Measurements from ENCODE around the gene FGF14.
"Not testable (repeated sequence)": the region's sequence is repeated elsewhere in the genome, so short reads cannot be mapped to it uniquely, and the experiment has no call there.

FGF14 gene

GRCh38 chr13:101845245-101846020 lies 556.4 kb downstream of the FGF14 start:
- DNase-seq (ENCODE audit: low spot score), result no peak
- TF ChIP-seq CTCF (IDR thresholded peaks at IDR 0.05), result no peak
- Histone ChIP-seq H3K27ac (no peak overlapping the region), H3K4me3 (no peak overlapping the region)

- H3K4me3 ChIP-seq, result no peak overlapping the region
- TF ChIP-seq CTCF (IDR thresholded peaks at IDR 0.05), result no peak
- no peak for DNase-seq (ENCODE audit: low spot score)
- no peak overlapping the region for H3K27ac ChIP-seq
These were observed 560.1 kb downstream of the FGF14 start for GRCh38 chr13:101841698-101842097.

- Histone ChIP-seq H3K4me3 (no peak overlapping the region), H3K27ac (no peak overlapping the region)
- no peak for TF ChIP-seq CTCF (IDR thresholded peaks at IDR 0.05)
- DNase-seq (ENCODE audit: low spot score), result no peak
These were observed 563.5 kb downstream of the FGF14 start for GRCh38 chr13:101838323-101838722.

DNA sequence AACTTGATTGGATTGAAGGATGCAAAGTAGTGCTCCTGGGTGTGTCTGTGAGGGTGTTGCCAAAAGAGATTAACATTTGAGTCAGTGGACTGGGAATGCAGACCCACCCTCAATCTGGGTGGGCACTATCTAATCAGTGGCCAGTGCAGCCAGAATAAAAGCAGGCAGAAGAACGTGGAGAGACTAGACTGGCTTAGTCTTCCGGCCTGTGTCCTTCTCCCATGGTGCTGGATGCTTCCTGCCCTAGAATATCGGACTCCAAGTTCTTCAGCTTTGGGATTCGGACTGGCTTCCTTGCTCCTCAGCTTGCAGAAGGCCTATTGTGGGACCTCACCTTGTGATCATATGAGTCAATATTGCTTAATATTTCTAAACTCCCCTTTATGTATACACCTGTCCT lies 564.1 kb downstream of the FGF14 start:
- DNase-seq (ENCODE audit: low spot score); H3K27ac ChIP-seq; H3K4me3 ChIP-seq: not testable (repeated sequence)

- Histone ChIP-seq H3K27ac (no peak overlapping the region), H3K4me3 (no peak overlapping the region)
- DNase-seq (ENCODE audit: low spot score), result no peak
- no peak for TF ChIP-seq CTCF (IDR thresholded peaks at IDR 0.05)
These were observed 564.6 kb downstream of the FGF14 start for GRCh38 chr13:101837288-101837687.

- TF ChIP-seq CTCF (IDR thresholded peaks at IDR 0.05), result no peak
- no peak overlapping the region for H3K27ac ChIP-seq
- DNase-seq (ENCODE audit: low spot score), result no peak
- no peak overlapping the region for H3K4me3 ChIP-seq
These were observed 565.9 kb downstream of the FGF14 start for GRCh38 chr13:101835920-101836319.

GRCh38 chr13:101833671-101834070 lies 568.2 kb downstream of the FGF14 start:
- TF ChIP-seq CTCF (IDR thresholded peaks at IDR 0.05), result no peak
- Histone ChIP-seq H3K4me3 (no peak overlapping the region), H3K27ac (no peak overlapping the region)
- DNase-seq (ENCODE audit: low spot score), result no peak

Measured in coronary artery (tissue), 2 donors.